Hepatocyte (in vitro differentiated cells): ENCODE data around the gene BBS9. TPM values are rescaled to one million over a fixed set of nuclear protein-coding genes. Genes with fewer than 3 reads are reported as not detected.

Experiments
- DNase-seq: peaks from one replicate; pipeline ENCODE4 v3.0.0-alpha.2; 2016; ENCODE audit warnings: low spot score
- H2AFZ ChIP-seq: fragments of 200-600 bp; sonication (generic); 2 replicates; pipeline ENCODE4 v1.6.0; 2016; ENCODE audit warnings: antibody characterized with exemption, mild to moderate bottlenecking
- H3K27ac ChIP-seq: fragments of 200-600 bp; sonication (generic); 2 replicates; pipeline ENCODE4 v1.5.1; 2016; ENCODE audit warnings: mild to moderate bottlenecking
- H3K27me3 ChIP-seq: fragments of 200-600 bp; sonication (generic); 2 replicates; pipeline ENCODE4 v1.6.1; 2016
- H3K36me3 ChIP-seq: fragments of 200-600 bp; sonication (generic); replicated peaks from 2 replicates; pipeline ENCODE4 v1.5.1; 2016; ENCODE audit warnings: low read depth; ENCODE audit not compliant: insufficient read depth
- H3K4me1 ChIP-seq: fragments of 200-600 bp; sonication (generic); 2 replicates; pipeline ENCODE4 v1.5.1; 2016; ENCODE audit warnings: mild to moderate bottlenecking, moderate library complexity; ENCODE audit not compliant: insufficient read depth
- H3K4me2 ChIP-seq: fragments of 200-600 bp; sonication (generic); 2 replicates; pipeline ENCODE4 v1.6.0; 2016
- H3K4me3 ChIP-seq: fragments of 200-600 bp; sonication (generic); 2 replicates; pipeline ENCODE4 v1.5.1; 2016; ENCODE audit warnings: mild to moderate bottlenecking
- H3K79me2 ChIP-seq: fragments of 200-600 bp; sonication (generic); 2 replicates; pipeline ENCODE4 v1.6.0; 2017; ENCODE audit warnings: mild to moderate bottlenecking
- H3K9me2 ChIP-seq: fragments of 200-600 bp; sonication (generic); replicated peaks from 2 replicates; pipeline ENCODE4 v1.6.0; 2017; ENCODE audit warnings: mild to moderate bottlenecking; ENCODE audit not compliant: insufficient read depth
- H3K9me3 ChIP-seq: fragments of 200-600 bp; sonication (generic); 2 replicates; pipeline ENCODE4 v1.5.1; 2016; ENCODE audit warnings: low read depth, mild to moderate bottlenecking
- H4K20me1 ChIP-seq: fragments of 200-600 bp; sonication (generic); 2 replicates; pipeline ENCODE4 v1.6.0; 2016; ENCODE audit warnings: mild to moderate bottlenecking; ENCODE audit not compliant: insufficient read depth, poor library complexity, severe bottlenecking
- CTCF ChIP-seq: fragments of 200-600 bp; sonication (generic); IDR thresholded peaks from 2 replicates; pipeline ENCODE4 v1.5.1; 2016; ENCODE audit warnings: antibody characterized with exemption, mild to moderate bottlenecking; ENCODE audit not compliant: poor library complexity
- EZH2 ChIP-seq: fragments of 200-600 bp; sonication (generic); IDR thresholded peaks from 2 replicates; pipeline ENCODE4 v1.6.1; 2016; ENCODE audit warnings: antibody characterized with exemption, mild to moderate bottlenecking, borderline replicate concordance
- EZH2phosphoT487 ChIP-seq: fragments of 200-600 bp; sonication (generic); IDR thresholded peaks from one replicate; pipeline ENCODE4 v1.6.1; 2018; ENCODE audit warnings: antibody characterized with exemption, mild to moderate bottlenecking, low read depth, moderate library complexity; ENCODE audit not compliant: unreplicated experiment, severe bottlenecking
- WGBS: methylation state at CpG from one replicate; pipeline ENCODE4 v1.1.6; 2016; ENCODE audit warnings: low lambda C conversion rate; ENCODE audit errors: missing lambda C conversion rate; 5-methylcytosine and 5-hydroxymethylcytosine counted together
- polyA plus RNA-seq: library from polyadenylated mRNA; unstranded; fragments of >200 nt; fragmentation: Nextera tagmentation; extraction: Ambion mirVana; gene quantifications from 2 replicates; pipeline ENCODE4 v1.2.1, GENCODE V29; 2016
- total RNA-seq: library from RNA; depleted of rRNA; stranded (reverse); fragments of >200 nt; gene quantifications from 2 replicates; pipeline ENCODE4 v1.2.3, GENCODE V29; 2014

The BBS9 gene
- total and polyA plus RNA-seq, 2 experiments from 2014 or later, result 10.1 to 12.3 TPM

- 65% methylated on average over 3 of the region's 3 CpGs for WGBS
These were observed 410.5 kb downstream of the BBS9 start for GRCh38 chr7:33539659-33540400.

GRCh38 chr7:33547880-33548279, 418.5 kb downstream of the BBS9 start:
- no peak overlapping the region for H3K27ac ChIP-seq
- TF ChIP-seq EZH2phosphoT487 (no peak), EZH2 (no peak), CTCF (no peak)
- no peak for DNase-seq

More at GRCh38 chr7:33539659-33540400, 410.5 kb downstream of the BBS9 start:
- Histone ChIP-seq H3K4me2 (no peak overlapping the region), H3K9me2 (no peaks in the 10 kb centered on the region), H3K27me3 (no peaks in the 10 kb centered on the region), H2AFZ (no peak overlapping the region), H4K20me1 (no peaks in the 10 kb centered on the region), H3K4me1 (peaks cover 9% of the 10 kb centered on the region), H3K4me3 (no peak overlapping the region), H3K79me2 (no peaks in the 10 kb centered on the region), H3K36me3 (no peaks in the 10 kb centered on the region), H3K9me3 (no peaks in the 10 kb centered on the region), H3K27ac (no peak overlapping the region)
- DNase-seq, result no peak
- TF ChIP-seq EZH2phosphoT487 (no peak), EZH2 (no peak), CTCF (no peak)

GRCh38 chr7:33550363-33550762, 421.0 kb downstream of the BBS9 start:
- no peaks in the 10 kb centered on the region for H3K36me3 ChIP-seq
- no peak overlapping the region for H3K4me3 ChIP-seq
- H4K20me1 ChIP-seq, result no peaks in the 10 kb centered on the region
- TF ChIP-seq EZH2phosphoT487 (no peak), EZH2 (no peak), CTCF (no peak)
- H3K9me2 ChIP-seq, result no peaks in the 10 kb centered on the region
- 87% methylated on average over 2 of the region's 2 CpGs for WGBS
- no peak for DNase-seq
- no peaks in the 10 kb centered on the region for H3K4me1 ChIP-seq
- H3K27me3 ChIP-seq, result no peaks in the 10 kb centered on the region
- no peak overlapping the region for H3K4me2 ChIP-seq
- H3K9me3 ChIP-seq, result no peaks in the 10 kb centered on the region
- no peak overlapping the region for H2AFZ ChIP-seq
- no peak overlapping the region for H3K27ac ChIP-seq
- no peaks in the 10 kb centered on the region for H3K79me2 ChIP-seq

More at GRCh38 chr7:33547880-33548279, 418.5 kb downstream of the BBS9 start:
- no peak overlapping the region for H2AFZ ChIP-seq
- H3K27me3 ChIP-seq, result no peaks in the 10 kb centered on the region
- H3K4me3 ChIP-seq, result no peak overlapping the region
- H3K4me1 ChIP-seq, result no peaks in the 10 kb centered on the region
- no peaks in the 10 kb centered on the region for H3K79me2 ChIP-seq
- no peaks in the 10 kb centered on the region for H3K9me2 ChIP-seq
- no peaks in the 10 kb centered on the region for H3K36me3 ChIP-seq
- H4K20me1 ChIP-seq, result no peaks in the 10 kb centered on the region
- H3K4me2 ChIP-seq, result no peak overlapping the region
- no peaks in the 10 kb centered on the region for H3K9me3 ChIP-seq
